DND-41 (cell line): Measurements from ENCODE around the gene GRIN2A.

Experiments
- ATAC-seq: fragments of 200-7000 bp; cut with Tn5 transposase; 3 replicates; pipeline ENCODE4 v1.9.1; 2021; ENCODE audit warnings: low read depth; ENCODE audit not compliant: insufficient read depth
- DNase-seq: peaks from one replicate; pipeline ENCODE4 v3.0.0-alpha.2; 2020
- H2AFZ ChIP-seq: 2 replicates; pipeline ENCODE4 v1.6.0; 2012; ENCODE audit warnings: low read depth, low read length
- H3K27ac ChIP-seq: 2 replicates; pipeline ENCODE4 v1.5.1; 2012; ENCODE audit warnings: low read length, inconsistent platforms
- H3K27me3 ChIP-seq: fragments of 200-600 bp; sonication (generic); 2 replicates; pipeline ENCODE4 v1.6.0; 2012; ENCODE audit warnings: low read length, mild to moderate bottlenecking, inconsistent platforms; ENCODE audit not compliant: insufficient read depth, poor library complexity
- H3K36me3 ChIP-seq: 2 replicates; pipeline ENCODE4 v1.5.1; 2012; ENCODE audit warnings: low read length, inconsistent platforms; ENCODE audit not compliant: insufficient read depth
- H3K4me1 ChIP-seq: 2 replicates; pipeline ENCODE4 v1.5.1; 2012; ENCODE audit warnings: mild to moderate bottlenecking, low read length; ENCODE audit not compliant: insufficient read depth
- H3K4me2 ChIP-seq: 2 replicates; pipeline ENCODE4 v1.6.0; 2012; ENCODE audit warnings: mild to moderate bottlenecking, moderate library complexity, low read length, inconsistent platforms; ENCODE audit not compliant: insufficient read depth
- H3K4me3 ChIP-seq, 2 experiments: fragments of 200-600 bp in 1 of 2; shearing (Covaris generic) in 1 of 2; 2 replicates each; pipeline ENCODE4 v1.5.1; 2012 to 2016; ENCODE audit warnings: inconsistent platforms in 2 of 2, low read length in 2 of 2, mild to moderate bottlenecking in 2 of 2, low read depth in 1 of 2, moderate library complexity in 1 of 2
- H3K79me2 ChIP-seq: 2 replicates; pipeline ENCODE4 v1.6.0; 2012; ENCODE audit warnings: low read length, inconsistent platforms; ENCODE audit not compliant: insufficient read depth
- H3K9ac ChIP-seq: 2 replicates; pipeline ENCODE4 v1.6.0; 2012; ENCODE audit warnings: low read depth, mild to moderate bottlenecking, inconsistent platforms, low read length, moderate library complexity
- H3K9me3 ChIP-seq: 2 replicates; pipeline ENCODE4 v1.5.1; 2012; ENCODE audit warnings: low read length, moderate library complexity, mild to moderate bottlenecking, inconsistent platforms; ENCODE audit not compliant: insufficient read depth, severe bottlenecking
- H4K20me1 ChIP-seq: 2 replicates; pipeline ENCODE4 v1.6.0; 2012; ENCODE audit warnings: low read length; ENCODE audit not compliant: insufficient read depth
- EZH2 ChIP-seq: IDR thresholded peaks from 3 replicates; pipeline ENCODE4 v1.6.1; 2012; ENCODE audit warnings: borderline replicate concordance, low read depth, mild to moderate bottlenecking, moderate library complexity, low read length, inconsistent platforms; ENCODE audit not compliant: severe bottlenecking
- TF ChIP-seq, protein P1 (sequence below): IDR thresholded peaks from 2 replicates; pipeline ENCODE4 v1.5.1; 2012; ENCODE audit warnings: borderline replicate concordance, low read length, moderate library complexity, mild to moderate bottlenecking; ENCODE audit not compliant: poor library complexity, severe bottlenecking; ENCODE audit errors: extremely low read depth

GRIN2A gene

DNA sequence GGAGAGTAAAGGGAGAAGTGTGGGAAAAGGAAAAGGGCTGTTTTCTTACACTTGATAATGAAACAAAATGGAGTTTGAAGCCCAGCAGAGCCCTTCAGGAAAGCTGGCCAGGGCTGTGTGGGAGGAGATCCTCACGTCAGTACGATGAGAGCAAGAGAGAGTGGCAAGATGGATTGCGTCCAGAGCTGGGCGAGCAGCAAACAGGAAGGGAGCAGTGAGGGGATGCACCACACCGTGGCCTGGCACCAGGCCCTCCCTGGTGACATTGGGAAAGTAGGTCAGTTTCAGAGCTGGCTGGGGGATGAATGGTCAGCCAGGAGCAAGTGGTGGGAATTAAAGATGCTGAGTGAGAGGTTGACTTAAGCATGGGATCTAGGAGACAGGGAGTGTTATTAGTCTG lies 273.6 kb downstream of the GRIN2A start:
- H4K20me1 ChIP-seq = no peaks in the 10 kb centered on the region
- no peaks in the 10 kb centered on the region for H3K9me3 ChIP-seq
- H3K27me3 ChIP-seq = no peaks in the 10 kb centered on the region
- H3K4me3 ChIP-seq = no peak overlapping the region
- no peaks in the 10 kb centered on the region for H3K36me3 ChIP-seq
- ATAC-seq = no peak
- H3K9ac ChIP-seq = no peak overlapping the region
- no peaks in the 10 kb centered on the region for H3K79me2 ChIP-seq
- no peak overlapping the region for H3K27ac ChIP-seq
- no peak overlapping the region for H2AFZ ChIP-seq
- no peak overlapping the region for H3K4me2 ChIP-seq
- no peaks in the 10 kb centered on the region for H3K4me1 ChIP-seq
- TF ChIP-seq EZH2 = no peak
- TF ChIP-seq, protein P1, sequence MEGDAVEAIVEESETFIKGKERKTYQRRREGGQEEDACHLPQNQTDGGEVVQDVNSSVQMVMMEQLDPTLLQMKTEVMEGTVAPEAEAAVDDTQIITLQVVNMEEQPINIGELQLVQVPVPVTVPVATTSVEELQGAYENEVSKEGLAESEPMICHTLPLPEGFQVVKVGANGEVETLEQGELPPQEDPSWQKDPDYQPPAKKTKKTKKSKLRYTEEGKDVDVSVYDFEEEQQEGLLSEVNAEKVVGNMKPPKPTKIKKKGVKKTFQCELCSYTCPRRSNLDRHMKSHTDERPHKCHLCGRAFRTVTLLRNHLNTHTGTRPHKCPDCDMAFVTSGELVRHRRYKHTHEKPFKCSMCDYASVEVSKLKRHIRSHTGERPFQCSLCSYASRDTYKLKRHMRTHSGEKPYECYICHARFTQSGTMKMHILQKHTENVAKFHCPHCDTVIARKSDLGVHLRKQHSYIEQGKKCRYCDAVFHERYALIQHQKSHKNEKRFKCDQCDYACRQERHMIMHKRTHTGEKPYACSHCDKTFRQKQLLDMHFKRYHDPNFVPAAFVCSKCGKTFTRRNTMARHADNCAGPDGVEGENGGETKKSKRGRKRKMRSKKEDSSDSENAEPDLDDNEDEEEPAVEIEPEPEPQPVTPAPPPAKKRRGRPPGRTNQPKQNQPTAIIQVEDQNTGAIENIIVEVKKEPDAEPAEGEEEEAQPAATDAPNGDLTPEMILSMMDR = no peak
- no peak for DNase-seq

GRCh38 chr16:9907752-9908151 lies 274.5 kb downstream of the GRIN2A start:
- H3K27ac ChIP-seq = no peak overlapping the region
- no peaks in the 10 kb centered on the region for H4K20me1 ChIP-seq
- H2AFZ ChIP-seq = no peak overlapping the region
- no peak overlapping the region for H3K9ac ChIP-seq
- H3K27me3 ChIP-seq = no peaks in the 10 kb centered on the region
- no peak for ATAC-seq
- DNase-seq = no peak
- H3K36me3 ChIP-seq = no peaks in the 10 kb centered on the region
- H3K79me2 ChIP-seq = no peaks in the 10 kb centered on the region
- H3K4me2 ChIP-seq = no peak overlapping the region
- no peaks in the 10 kb centered on the region for H3K9me3 ChIP-seq
- H3K4me1 ChIP-seq = no peaks in the 10 kb centered on the region
- H3K4me3 ChIP-seq = no peak overlapping the region
- TF ChIP-seq, protein P1 = no peak
- TF ChIP-seq EZH2 = no peak

DNA sequence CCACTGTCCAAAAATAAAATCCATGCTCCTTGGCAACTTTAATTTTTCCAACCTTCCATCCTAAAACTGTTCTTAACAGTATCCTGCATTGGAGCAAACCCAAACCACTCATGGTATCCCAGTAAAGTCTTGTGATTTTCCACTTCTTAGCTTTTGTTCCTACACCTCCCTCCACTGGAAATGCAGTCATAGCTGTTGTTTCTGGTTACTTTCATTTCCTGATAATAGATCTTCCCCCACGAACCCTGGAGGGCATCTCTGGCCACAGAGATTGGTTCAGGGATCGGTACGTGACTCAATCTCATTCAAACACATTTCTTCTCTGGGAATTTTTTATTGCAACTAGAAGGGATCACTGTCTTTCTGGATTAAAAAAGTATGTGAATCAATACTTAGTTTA lies 276.0 kb downstream of the GRIN2A start:
- H4K20me1 ChIP-seq = no peaks in the 10 kb centered on the region
- no peaks in the 10 kb centered on the region for H3K9me3 ChIP-seq
- H3K79me2 ChIP-seq = no peaks in the 10 kb centered on the region
- no peak overlapping the region for H3K9ac ChIP-seq
- no peak for ATAC-seq
- no peaks in the 10 kb centered on the region for H3K27me3 ChIP-seq
- H2AFZ ChIP-seq = no peak overlapping the region
- no peak overlapping the region for H3K27ac ChIP-seq
- DNase-seq = no peak
- no peaks in the 10 kb centered on the region for H3K36me3 ChIP-seq
- no peak for TF ChIP-seq EZH2
- TF ChIP-seq, protein P1 = no peak
- no peak overlapping the region for H3K4me3 ChIP-seq
- no peaks in the 10 kb centered on the region for H3K4me1 ChIP-seq
- H3K4me2 ChIP-seq = no peak overlapping the region

DNA sequence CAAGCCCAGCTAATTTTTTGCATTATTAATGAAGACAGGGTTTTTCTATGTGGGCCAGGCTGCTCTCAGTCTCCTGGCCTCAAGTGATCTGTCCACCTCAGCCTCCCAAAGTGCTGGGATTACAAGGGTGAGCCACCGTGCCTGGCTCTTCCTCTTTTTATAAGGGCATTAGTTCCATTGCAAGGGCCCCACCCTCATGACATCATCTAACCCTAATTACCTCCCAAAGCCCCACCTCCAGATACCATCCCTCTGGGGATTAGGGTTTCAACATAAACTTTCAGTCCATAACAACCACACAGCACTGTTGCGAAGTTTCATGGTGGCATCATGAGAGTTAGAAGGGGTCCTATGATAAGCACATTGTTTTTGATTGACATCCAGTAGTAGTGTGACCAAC lies 277.7 kb downstream of the GRIN2A start:
- Histone ChIP-seq H3K27ac (no peak overlapping the region), H3K27me3 (no peaks in the 10 kb centered on the region), H4K20me1 (no peaks in the 10 kb centered on the region), H3K36me3 (no peaks in the 10 kb centered on the region), H3K9ac (no peak overlapping the region), H3K4me1 (no peaks in the 10 kb centered on the region), H2AFZ (no peak overlapping the region), H3K79me2 (no peaks in the 10 kb centered on the region), H3K9me3 (no peaks in the 10 kb centered on the region), H3K4me2 (no peak overlapping the region), H3K4me3 (no peak overlapping the region)
- ATAC-seq = no peak
- DNase-seq = no peak
- TF ChIP-seq EZH2 = no peak
- TF ChIP-seq, protein P1 = no peak
